KMS-11 (cell line): ENCODE measurements around the gene NCKAP5.

ENCODE experiments used
- H2AFZ ChIP-seq: fragments of 200-600 bp; sonication (generic); 2 replicates; pipeline ENCODE4 v1.6.1; 2016; ENCODE audit warnings: antibody characterized with exemption, mixed run types, low read depth
- H3K27ac ChIP-seq: fragments of 200-600 bp; sonication (generic); 2 replicates; pipeline ENCODE4 v1.6.1; 2016; ENCODE audit warnings: mild to moderate bottlenecking, mixed run types
- H3K27me3 ChIP-seq: fragments of 200-600 bp; sonication (generic); 2 replicates; pipeline ENCODE4 v1.6.1; 2017; ENCODE audit warnings: mild to moderate bottlenecking, low read depth, mixed run types, moderate library complexity; ENCODE audit not compliant: insufficient read depth
- H3K36me3 ChIP-seq: fragments of 200-600 bp; sonication (generic); 2 replicates; pipeline ENCODE4 v1.6.1; 2017; ENCODE audit warnings: mild to moderate bottlenecking, mixed run types; ENCODE audit not compliant: insufficient read depth
- H3K4me1 ChIP-seq: fragments of 200-600 bp; sonication (generic); 2 replicates; pipeline ENCODE4 v1.6.1; 2016; ENCODE audit warnings: mild to moderate bottlenecking, low read depth, mixed run types; ENCODE audit not compliant: poor library complexity, severe bottlenecking
- H3K4me2 ChIP-seq: fragments of 200-600 bp; sonication (generic); 2 replicates; pipeline ENCODE4 v1.7.0; 2016; ENCODE audit warnings: mild to moderate bottlenecking, mixed run types
- H3K4me3 ChIP-seq: fragments of 200-600 bp; sonication (generic); IDR thresholded peaks from 2 replicates; pipeline ENCODE4 v1.6.1; 2017; ENCODE audit warnings: low read depth, low read length, mixed read lengths; ENCODE audit not compliant: insufficient read depth
- H3K79me2 ChIP-seq: fragments of 200-600 bp; sonication (generic); 2 replicates; pipeline ENCODE4 v1.6.1; 2016; ENCODE audit warnings: low read depth, mixed run types; ENCODE audit not compliant: insufficient read depth
- H3K9ac ChIP-seq: fragments of 200-600 bp; sonication (generic); 2 replicates; pipeline ENCODE4 v1.6.1; 2016; ENCODE audit warnings: mild to moderate bottlenecking, mixed run types
- H4K20me1 ChIP-seq: fragments of 200-600 bp; sonication (generic); 2 replicates; pipeline ENCODE4 v1.6.1; 2016; ENCODE audit warnings: mild to moderate bottlenecking, mixed run types; ENCODE audit not compliant: insufficient read depth
- TF ChIP-seq, protein P1 (sequence below): fragments of 200-600 bp; sonication (generic); conservative IDR thresholded peaks from 2 replicates; pipeline ENCODE4 v1.6.1; 2017; ENCODE audit warnings: low read depth, mild to moderate bottlenecking, antibody characterized with exemption, low read length, moderate library complexity, mixed read lengths

NCKAP5 gene

DNA sequence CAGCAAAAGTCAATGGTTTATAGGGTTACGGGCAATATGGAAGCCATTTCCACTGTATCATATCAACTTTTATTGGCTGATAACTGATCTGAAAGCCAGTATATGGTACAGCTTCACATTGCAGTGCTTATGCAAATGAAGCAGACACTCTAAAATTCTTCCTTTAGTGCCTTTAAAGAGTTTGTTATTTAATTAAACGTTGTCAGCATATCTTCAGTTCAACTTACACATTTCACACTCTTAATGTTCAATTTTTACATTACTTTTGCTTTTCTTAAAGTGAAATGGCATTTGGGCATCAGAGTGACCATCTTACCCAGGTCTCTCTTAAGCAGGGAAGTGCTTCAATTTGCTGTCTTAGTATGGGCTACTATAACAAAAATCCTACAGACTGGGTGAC is 420.1 kb downstream of the NCKAP5 start:
- Histone ChIP-seq H2AFZ (no peak overlapping the region), H3K4me3 (no peak overlapping the region), H3K4me2 (no peak overlapping the region), H3K9ac (no peak overlapping the region), H3K27me3 (no peaks in the 10 kb centered on the region), H3K36me3 (no peaks in the 10 kb centered on the region), H3K4me1 (no peaks in the 10 kb centered on the region), H3K27ac (no peak overlapping the region), H4K20me1 (no peaks in the 10 kb centered on the region), H3K79me2 (no peaks in the 10 kb centered on the region)
- TF ChIP-seq, protein P1, sequence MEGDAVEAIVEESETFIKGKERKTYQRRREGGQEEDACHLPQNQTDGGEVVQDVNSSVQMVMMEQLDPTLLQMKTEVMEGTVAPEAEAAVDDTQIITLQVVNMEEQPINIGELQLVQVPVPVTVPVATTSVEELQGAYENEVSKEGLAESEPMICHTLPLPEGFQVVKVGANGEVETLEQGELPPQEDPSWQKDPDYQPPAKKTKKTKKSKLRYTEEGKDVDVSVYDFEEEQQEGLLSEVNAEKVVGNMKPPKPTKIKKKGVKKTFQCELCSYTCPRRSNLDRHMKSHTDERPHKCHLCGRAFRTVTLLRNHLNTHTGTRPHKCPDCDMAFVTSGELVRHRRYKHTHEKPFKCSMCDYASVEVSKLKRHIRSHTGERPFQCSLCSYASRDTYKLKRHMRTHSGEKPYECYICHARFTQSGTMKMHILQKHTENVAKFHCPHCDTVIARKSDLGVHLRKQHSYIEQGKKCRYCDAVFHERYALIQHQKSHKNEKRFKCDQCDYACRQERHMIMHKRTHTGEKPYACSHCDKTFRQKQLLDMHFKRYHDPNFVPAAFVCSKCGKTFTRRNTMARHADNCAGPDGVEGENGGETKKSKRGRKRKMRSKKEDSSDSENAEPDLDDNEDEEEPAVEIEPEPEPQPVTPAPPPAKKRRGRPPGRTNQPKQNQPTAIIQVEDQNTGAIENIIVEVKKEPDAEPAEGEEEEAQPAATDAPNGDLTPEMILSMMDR, result no peak

DNA sequence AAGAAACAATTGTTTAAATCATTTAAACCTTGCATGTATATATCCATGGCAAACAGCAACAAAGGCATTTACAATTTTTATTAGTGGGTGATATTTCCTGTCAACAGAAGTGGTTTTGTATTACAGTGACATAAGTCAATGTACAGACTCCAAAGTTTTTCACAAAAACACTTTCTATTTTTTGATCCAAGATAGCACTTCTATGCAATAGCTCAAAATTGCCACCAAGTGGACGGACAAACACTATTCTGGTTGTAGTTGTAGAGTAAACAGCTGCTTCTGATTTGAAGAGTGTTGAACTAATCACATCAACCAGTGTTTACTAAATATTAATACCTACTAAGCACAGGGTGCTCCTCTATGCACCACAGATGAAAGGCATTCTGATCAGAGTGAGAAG is 421.4 kb downstream of the NCKAP5 start:
- no peak overlapping the region for H2AFZ ChIP-seq
- no peak overlapping the region for H3K4me2 ChIP-seq
- H3K27me3 ChIP-seq, result no peaks in the 10 kb centered on the region
- H3K4me3 ChIP-seq, result no peak overlapping the region
- TF ChIP-seq, protein P1, result no peak
- no peaks in the 10 kb centered on the region for H3K4me1 ChIP-seq
- no peak overlapping the region for H3K27ac ChIP-seq
- no peaks in the 10 kb centered on the region for H3K79me2 ChIP-seq
- no peaks in the 10 kb centered on the region for H3K36me3 ChIP-seq
- no peaks in the 10 kb centered on the region for H4K20me1 ChIP-seq
- no peak overlapping the region for H3K9ac ChIP-seq

DNA sequence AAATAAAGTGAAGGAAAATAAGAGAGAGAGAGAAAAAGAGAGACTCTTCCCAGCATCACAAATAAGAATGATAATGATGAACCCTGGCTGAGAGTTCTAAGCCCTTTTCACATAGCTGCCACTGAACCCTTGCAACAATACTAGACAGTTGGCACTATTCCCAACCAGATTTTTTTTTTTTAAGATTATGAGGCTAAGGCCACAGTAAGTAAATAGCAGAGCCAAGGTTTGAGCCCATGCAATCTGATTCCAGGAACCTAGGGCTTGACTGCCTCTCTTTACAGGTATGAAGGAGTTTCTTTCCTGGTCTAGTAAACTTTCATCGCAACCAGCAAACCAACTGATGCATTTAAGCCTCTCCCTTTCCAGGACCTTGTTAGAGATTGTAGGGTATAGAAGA is 424.6 kb downstream of the NCKAP5 start:
- no peak overlapping the region for H3K9ac ChIP-seq
- H3K27me3 ChIP-seq, result no peaks in the 10 kb centered on the region
- no peaks in the 10 kb centered on the region for H3K36me3 ChIP-seq
- H2AFZ ChIP-seq, result no peak overlapping the region
- no peak overlapping the region for H3K4me2 ChIP-seq
- no peak overlapping the region for H3K4me3 ChIP-seq
- no peaks in the 10 kb centered on the region for H3K79me2 ChIP-seq
- no peaks in the 10 kb centered on the region for H4K20me1 ChIP-seq
- TF ChIP-seq, protein P1, result no peak
- H3K27ac ChIP-seq, result no peak overlapping the region
- no peaks in the 10 kb centered on the region for H3K4me1 ChIP-seq

DNA sequence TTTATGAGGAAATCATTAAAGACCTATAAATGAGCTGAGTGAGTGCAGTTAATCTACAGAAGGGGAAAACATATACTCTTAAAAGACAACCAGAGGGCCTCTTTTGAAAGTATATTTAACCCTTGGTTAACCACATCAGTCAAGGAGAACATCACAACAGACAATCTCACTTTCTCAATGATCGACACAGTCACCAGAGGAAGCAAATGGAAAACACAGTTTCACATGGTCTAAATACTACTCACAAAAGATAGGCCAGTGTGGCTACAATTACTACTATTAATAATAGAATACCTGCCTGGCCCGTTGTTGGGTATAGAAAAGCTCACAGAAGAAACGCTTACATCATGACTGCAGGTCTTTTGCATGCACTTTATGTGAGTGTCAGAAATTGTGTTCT is 426.2 kb downstream of the NCKAP5 start:
- no peaks in the 10 kb centered on the region for H3K4me1 ChIP-seq
- no peak overlapping the region for H2AFZ ChIP-seq
- H3K27ac ChIP-seq, result no peak overlapping the region
- H3K4me2 ChIP-seq, result no peak overlapping the region
- no peaks in the 10 kb centered on the region for H3K27me3 ChIP-seq
- TF ChIP-seq, protein P1, result no peak
- H4K20me1 ChIP-seq, result no peaks in the 10 kb centered on the region
- H3K36me3 ChIP-seq, result no peaks in the 10 kb centered on the region
- no peak overlapping the region for H3K4me3 ChIP-seq
- H3K9ac ChIP-seq, result no peak overlapping the region
- no peaks in the 10 kb centered on the region for H3K79me2 ChIP-seq
